Nephron progenitor cell (in vitro differentiated cells): ENCODE data around the gene TRIM39.

Source experiments
- DNase-seq: peaks from one replicate; pipeline ENCODE4 v3.0.0; 2021
- H3K27ac Mint-ChIP-seq: 2 replicates; pipeline ENCODE4 v1.8.0; 2021; ENCODE audit warnings: mild to moderate bottlenecking, moderate library complexity, mixed read lengths
- H3K27me3 Mint-ChIP-seq: 2 replicates; pipeline ENCODE4 v1.8.0; 2021; ENCODE audit warnings: mild to moderate bottlenecking, low read depth, mixed read lengths; ENCODE audit not compliant: poor library complexity
- H3K36me3 Mint-ChIP-seq: 2 replicates; pipeline ENCODE4 v1.8.0; 2021; ENCODE audit warnings: low read depth, mixed read lengths
- H3K4me1 Mint-ChIP-seq: 2 replicates; pipeline ENCODE4 v1.8.0; 2021; ENCODE audit warnings: mixed read lengths
- H3K4me3 Mint-ChIP-seq: 2 replicates; pipeline ENCODE4 v1.8.0; 2021; ENCODE audit warnings: mild to moderate bottlenecking, moderate library complexity, mixed read lengths
- H3K9me3 Mint-ChIP-seq: 2 replicates; pipeline ENCODE4 v1.8.0; 2021; ENCODE audit warnings: mild to moderate bottlenecking, moderate library complexity, mixed read lengths
- TF ChIP-seq, protein P1 (sequence below): fragments of 200-600 bp; sonication (generic); IDR thresholded peaks from 2 replicates; pipeline ENCODE4 v1.5.0; 2021; ENCODE audit warnings: antibody characterized with exemption

Gene TRIM39

DNA sequence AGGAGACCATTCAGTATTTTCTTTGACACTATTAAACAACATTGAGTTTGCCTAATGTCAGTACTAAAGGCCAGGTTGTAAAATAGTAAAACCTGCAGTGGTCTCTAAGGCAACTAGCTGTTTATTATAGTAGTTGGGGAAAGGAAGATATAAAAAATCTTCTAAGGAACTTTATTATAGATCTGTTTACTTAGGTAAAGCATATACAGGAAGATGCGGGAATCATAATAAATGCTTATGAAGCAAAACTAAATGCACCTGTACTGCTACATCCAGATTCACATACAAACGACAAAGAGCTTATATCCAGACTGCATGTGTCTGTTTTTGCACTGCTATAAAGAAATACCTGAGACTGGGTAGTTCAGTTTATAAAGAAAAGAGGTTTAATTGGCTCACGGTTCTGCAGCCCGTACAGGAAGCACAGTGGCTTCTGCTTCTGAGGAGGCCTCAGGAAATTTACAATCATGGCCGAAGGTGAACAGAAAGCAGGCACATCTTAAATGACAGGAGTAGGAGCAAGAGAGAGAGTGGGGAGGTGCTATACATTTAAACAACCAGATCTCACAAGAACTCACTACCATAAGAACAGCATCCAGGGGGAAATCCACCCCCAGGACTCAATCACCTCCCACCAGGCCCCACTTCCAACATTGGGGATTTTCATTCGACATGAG lies 8.7 kb upstream of the TRIM39 start:
- peak overlapping the region; percentile 52 for H3K27ac Mint-ChIP-seq
- peaks cover 5% of the 10 kb centered on the region for H3K27me3 Mint-ChIP-seq
- no peak for DNase-seq
- H3K9me3 Mint-ChIP-seq: peaks cover 5% of the 10 kb centered on the region
- H3K36me3 Mint-ChIP-seq: peaks cover 81% of the 10 kb centered on the region
- H3K4me1 Mint-ChIP-seq: peaks cover 12% of the 10 kb centered on the region
- H3K4me3 Mint-ChIP-seq: no peak overlapping the region
- TF ChIP-seq, protein P1, sequence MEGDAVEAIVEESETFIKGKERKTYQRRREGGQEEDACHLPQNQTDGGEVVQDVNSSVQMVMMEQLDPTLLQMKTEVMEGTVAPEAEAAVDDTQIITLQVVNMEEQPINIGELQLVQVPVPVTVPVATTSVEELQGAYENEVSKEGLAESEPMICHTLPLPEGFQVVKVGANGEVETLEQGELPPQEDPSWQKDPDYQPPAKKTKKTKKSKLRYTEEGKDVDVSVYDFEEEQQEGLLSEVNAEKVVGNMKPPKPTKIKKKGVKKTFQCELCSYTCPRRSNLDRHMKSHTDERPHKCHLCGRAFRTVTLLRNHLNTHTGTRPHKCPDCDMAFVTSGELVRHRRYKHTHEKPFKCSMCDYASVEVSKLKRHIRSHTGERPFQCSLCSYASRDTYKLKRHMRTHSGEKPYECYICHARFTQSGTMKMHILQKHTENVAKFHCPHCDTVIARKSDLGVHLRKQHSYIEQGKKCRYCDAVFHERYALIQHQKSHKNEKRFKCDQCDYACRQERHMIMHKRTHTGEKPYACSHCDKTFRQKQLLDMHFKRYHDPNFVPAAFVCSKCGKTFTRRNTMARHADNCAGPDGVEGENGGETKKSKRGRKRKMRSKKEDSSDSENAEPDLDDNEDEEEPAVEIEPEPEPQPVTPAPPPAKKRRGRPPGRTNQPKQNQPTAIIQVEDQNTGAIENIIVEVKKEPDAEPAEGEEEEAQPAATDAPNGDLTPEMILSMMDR: no peak

DNA sequence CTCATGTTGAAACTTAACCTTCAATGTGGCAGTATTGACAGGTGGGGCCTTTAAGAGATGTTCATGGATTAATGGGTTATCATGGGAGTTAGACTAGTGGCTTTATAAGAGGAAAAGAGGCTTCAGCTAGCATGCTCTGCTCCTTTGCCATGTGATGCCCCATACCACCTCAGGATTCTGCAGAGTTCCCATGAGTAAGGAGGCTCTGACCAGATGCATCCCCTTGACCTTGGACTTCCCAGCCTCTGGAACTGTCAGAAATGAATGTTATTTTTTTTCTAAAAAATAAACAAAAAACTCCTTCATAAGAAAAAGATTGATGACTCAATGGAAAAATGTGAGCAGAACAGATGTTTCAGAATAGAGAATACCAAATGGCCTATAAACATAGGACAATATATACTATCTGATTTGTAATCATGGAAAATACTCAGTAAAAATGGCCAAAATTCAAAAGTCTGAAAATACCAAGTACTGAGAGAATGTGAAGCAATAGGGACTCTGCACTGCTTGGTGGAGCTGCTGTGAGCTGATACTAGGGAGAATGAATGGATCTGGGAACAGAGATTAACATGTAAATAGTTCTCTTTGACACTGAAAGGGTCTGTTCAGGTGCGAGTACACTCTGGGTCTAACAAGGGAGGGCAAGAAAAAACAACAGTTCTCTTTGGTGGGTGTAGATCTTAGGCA lies 7.4 kb upstream of the TRIM39 start:
- Mint-ChIP-seq H3K4me1 (peaks cover 23% of the 10 kb centered on the region), H3K27me3 (peaks cover 2% of the 10 kb centered on the region), H3K9me3 (peaks cover 5% of the 10 kb centered on the region), H3K4me3 (no peak overlapping the region), H3K36me3 (peaks cover 75% of the 10 kb centered on the region), H3K27ac (peak overlapping the region; percentile 8)
- no peak for DNase-seq
- TF ChIP-seq, protein P1: no peak

DNA sequence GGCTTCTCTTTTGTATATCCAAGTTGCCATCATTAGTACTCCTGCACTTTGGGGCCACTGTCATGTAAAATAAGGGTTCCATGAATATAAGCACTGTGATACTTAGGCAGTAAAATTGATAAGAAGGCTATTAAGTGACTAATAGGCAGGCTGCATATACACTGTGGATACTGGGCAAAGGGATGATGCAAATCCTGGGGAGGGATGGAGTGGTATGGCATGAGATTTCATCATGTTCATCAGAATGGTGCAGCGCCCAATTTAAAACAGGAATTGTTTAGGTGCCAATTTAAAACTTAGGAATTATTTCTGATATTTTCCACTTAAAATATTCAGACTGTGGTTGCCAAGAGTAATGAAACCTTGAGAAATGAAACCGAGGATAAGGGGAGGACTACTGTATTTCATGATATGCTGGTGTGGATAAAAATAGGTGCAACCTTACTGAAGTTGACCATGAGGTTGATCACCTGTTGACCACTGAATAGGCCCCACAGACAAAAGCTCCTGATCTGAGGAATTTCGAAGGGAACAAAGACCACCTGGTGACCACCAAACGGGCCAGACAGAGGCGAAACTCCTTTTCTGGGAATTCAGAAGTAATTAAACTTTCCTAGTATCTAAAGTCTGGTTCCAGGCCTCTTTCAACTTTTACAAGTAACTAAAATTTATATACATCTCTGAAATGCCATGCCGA lies 4.9 kb upstream of the TRIM39 start:
- TF ChIP-seq, protein P1: no peak
- Mint-ChIP-seq H3K9me3 (peaks cover 5% of the 10 kb centered on the region), H3K27me3 (peaks cover 2% of the 10 kb centered on the region), H3K36me3 (peaks cover 60% of the 10 kb centered on the region), H3K4me3 (no peak overlapping the region), H3K27ac (peak overlapping the region; percentile 28), H3K4me1 (peaks cover 38% of the 10 kb centered on the region)
- no peak for DNase-seq

DNA sequence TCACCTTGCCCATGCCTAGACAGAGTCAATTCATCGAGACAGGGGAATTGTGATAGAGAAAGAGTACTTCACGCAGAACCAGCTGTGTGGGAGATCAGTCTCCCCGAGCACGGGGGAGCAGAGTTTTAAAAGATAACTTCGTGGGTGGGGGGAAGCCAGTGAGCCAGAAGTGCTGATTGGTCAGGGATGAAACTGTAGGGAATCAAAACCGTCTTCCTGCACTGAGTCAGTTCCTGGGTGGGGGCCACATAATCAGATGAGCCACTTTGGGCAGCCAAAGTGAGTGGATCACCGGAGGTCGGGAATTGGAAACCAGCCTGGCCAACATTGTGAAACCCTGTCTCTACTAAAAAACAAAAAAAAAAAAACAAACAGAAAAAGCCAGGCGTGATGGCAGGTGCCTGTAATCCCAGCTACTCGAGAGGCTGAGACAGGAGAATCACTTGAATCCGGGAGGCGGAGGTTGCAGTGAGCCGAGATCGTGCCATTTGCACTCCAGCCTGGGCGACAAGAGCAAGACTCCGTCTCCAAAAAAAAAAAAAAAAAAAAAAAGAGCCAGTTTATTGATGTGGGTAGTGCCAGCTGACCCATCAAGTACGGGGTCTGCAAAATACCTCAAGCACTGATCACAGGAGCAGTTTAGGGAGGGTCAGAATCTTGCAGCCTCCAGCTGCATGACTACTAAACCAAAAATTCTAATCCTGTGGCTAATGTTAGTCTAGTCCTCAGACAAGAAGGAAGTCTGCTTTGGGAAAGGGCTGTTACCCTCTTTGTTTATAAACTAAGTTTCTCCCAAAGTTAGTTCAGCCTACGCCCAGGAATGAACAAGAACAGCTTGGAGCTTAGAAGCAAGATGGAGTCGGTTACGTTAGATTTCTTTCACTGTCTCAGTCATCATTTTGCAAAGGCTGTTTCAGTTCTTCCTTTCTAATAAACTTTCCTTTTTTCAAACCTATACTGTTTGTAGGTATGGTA lies 3.9 kb upstream of the TRIM39 start:
- Mint-ChIP-seq H3K27me3 (no peaks in the 10 kb centered on the region), H3K27ac (no peak overlapping the region), H3K4me3 (peak overlapping the region; percentile 34), H3K9me3 (peaks cover 5% of the 10 kb centered on the region), H3K36me3 (peaks cover 53% of the 10 kb centered on the region), H3K4me1 (peaks cover 46% of the 10 kb centered on the region)
- TF ChIP-seq, protein P1: no peak
- no peak for DNase-seq

DNA sequence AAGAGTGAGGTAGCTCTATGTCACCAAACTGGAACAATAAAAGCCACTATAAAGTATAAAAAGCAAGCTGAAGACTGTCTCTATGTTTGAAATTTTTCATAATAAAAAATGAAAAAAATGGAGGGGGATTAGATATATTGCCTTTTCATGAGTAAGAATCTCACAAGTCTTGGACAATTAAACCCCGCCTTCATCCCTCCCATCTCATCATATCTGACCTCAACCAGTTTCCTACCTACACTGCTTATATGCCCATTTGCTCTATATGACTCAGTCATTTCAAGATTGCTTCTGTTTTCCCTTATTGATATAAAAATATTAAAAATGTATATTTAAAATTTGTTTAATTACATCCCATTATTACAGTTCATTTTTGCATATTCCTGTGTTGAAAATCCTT lies 2.9 kb upstream of the TRIM39 start:
- peak overlapping the region; percentile 32 for H3K4me3 Mint-ChIP-seq
- TF ChIP-seq, protein P1: no peak
- peaks cover 52% of the 10 kb centered on the region for H3K4me1 Mint-ChIP-seq
- no peaks in the 10 kb centered on the region for H3K27me3 Mint-ChIP-seq
- no peak for DNase-seq
- no peak overlapping the region for H3K27ac Mint-ChIP-seq
- peaks cover 45% of the 10 kb centered on the region for H3K36me3 Mint-ChIP-seq
- peaks cover 5% of the 10 kb centered on the region for H3K9me3 Mint-ChIP-seq
